ENCODE data around the gene SIX1.

SIX1 gene

DNA sequence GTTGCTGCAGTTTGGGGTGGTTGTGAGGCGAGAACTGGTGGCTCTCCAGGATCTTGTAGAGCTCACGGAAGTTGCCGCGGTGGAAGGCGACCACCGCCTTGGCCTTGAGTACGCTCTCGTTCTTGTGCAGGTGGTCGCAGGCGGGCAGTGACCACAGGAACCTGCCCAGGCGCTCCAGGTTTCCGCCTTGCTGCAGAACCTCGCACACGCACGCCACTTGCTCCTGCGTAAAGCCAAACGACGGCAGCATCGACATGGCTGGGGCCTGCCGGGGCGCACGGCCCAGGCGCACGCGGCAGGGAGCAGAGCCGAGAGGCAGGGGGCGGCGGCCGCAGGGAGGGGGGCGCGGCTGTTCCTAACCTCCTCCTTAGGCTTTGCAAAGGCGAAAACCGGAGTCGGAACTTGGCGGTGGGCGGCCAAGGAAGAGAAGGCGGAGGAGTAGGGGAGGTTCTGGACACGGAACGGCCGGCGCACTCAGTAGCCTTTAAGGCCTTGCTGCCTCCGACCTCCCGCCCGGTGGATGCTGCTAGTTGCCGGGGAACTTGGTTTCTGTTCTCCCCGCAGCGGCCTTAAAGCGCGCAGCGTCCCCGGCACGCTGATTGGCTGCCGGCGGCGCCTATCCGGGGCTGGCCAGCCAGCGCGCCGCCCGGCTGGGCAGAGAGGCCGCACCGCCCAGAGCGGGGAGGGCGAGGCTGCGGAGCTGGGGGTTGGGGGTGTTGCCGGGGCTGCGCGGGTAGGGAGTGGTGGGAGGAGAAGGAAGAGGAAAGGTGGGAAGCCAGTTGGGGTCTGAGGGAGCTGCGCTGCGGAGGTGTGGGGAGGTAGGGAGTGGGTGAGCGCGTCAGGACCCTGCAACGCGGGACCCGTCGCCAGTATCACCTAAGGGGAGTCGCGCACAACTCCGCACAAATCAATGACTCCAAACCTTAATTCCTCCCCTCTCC, at the start of gene SIX1:
Gene SIX1 (minus strand): TSS at position 544 of the 941 bp plus-strand sequence. CDS start 288 bp downstream, at position 256.
- peak; percentile 61 for TF ChIP-seq L3MBTL2 (conservative IDR thresholded peaks at IDR 0.05)
- no peak for TF ChIP-seq HDGF (IDR thresholded peaks at IDR 0.05; ENCODE audit: borderline replicate concordance)
- TF ChIP-seq, protein P1, sequence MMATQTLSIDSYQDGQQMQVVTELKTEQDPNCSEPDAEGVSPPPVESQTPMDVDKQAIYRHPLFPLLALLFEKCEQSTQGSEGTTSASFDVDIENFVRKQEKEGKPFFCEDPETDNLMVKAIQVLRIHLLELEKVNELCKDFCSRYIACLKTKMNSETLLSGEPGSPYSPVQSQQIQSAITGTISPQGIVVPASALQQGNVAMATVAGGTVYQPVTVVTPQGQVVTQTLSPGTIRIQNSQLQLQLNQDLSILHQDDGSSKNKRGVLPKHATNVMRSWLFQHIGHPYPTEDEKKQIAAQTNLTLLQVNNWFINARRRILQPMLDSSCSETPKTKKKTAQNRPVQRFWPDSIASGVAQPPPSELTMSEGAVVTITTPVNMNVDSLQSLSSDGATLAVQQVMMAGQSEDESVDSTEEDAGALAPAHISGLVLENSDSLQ (IDR thresholded peaks at IDR 0.05) = peak; percentile 96
- peak; percentile 11; the same call in 1 of the 2 replicates for TF ChIP-seq CTBP1 (IDR thresholded peaks at IDR 0.05; ENCODE audit: borderline replicate concordance)

GRCh38 chr14:60695327-60695726, 46.0 kb upstream of the SIX1 start:
- no peak for DNase-seq (ENCODE audit: extremely low spot score)
- TF ChIP-seq NFRKB (IDR thresholded peaks at IDR 0.05) (no peak), FOXM1 (IDR thresholded peaks at IDR 0.05; ENCODE audit: borderline replicate concordance) (no peak), ZNF384 (IDR thresholded peaks at IDR 0.05) (no peak), SUZ12 (IDR thresholded peaks at IDR 0.05) (no peak), LEF1 (IDR thresholded peaks at IDR 0.05; ENCODE audit: borderline replicate concordance) (no peak), SP1 (IDR thresholded peaks at IDR 0.05) (no peak), FOXK2 (IDR thresholded peaks at IDR 0.05) (no peak), ARNT (IDR thresholded peaks at IDR 0.05) (no peak), CTBP1 (IDR thresholded peaks at IDR 0.05; ENCODE audit: borderline replicate concordance) (no peak), TARDBP (IDR thresholded peaks at IDR 0.05) (no peak)
- POLR2A ChIA-PET = no interaction called here
- CTCF ChIA-PET = no interaction called here

More for the DNA sequence above, at the start of gene SIX1:
- POLR2A ChIA-PET = interaction anchor here (0.6 to 3.2 kb wide), 15 partner anchors 8 to 400 kb away, joined by 3 to 28 read pairs (median 5); partner anchors contain the start of genes PPM1A, SIX4, SLC38A6 and TRMT5
- DNase-seq (ENCODE audit: extremely low spot score) = peak; percentile 84
- CTCF ChIA-PET = interaction anchor here (0.6 to 0.9 kb wide), 4 partner anchors 13 to 380 kb away, joined by 3 to 4 read pairs (median 3); no protein-coding TSS in a partner anchor

DNA sequence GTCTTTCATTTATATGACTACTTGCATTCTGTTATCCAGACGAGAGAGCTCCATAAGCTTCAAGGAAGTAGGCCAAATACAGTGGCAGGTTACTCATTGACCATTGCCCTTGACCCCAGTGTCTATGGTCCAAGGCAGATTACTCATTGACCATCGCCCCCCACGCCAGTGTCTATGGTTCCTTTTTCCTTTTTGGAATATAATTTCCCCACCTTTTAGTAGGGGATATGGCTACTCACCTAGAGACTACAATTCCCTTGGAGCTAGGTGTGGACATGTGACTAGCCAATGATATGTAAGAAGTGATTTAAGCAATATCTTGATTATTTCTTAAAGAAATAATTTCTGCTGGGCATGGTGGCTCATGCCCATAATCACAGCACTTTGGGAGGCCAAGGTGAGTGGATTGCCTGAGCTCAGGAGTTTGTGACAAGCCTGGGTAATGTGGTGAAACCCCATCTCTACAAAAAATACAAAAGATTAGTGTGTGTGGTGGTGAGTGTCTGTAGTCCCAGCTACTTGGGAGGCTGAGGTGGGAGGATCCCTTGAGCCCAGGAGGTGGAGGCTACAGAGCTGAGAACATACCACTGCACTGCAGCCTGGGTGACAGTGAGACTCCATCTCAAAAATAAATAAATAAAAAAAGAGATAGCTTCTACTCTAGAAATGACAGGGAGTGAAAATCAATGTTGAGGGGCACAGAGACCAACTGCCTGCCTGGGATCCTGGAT, 42.3 kb upstream of the SIX1 start:
- DNase-seq (ENCODE audit: extremely low spot score) = no peak
- TF ChIP-seq TARDBP (IDR thresholded peaks at IDR 0.05) = no peak
- TF ChIP-seq FOXM1 (IDR thresholded peaks at IDR 0.05; ENCODE audit: borderline replicate concordance) = no peak
- no peak for TF ChIP-seq SUZ12 (IDR thresholded peaks at IDR 0.05)
- no peak for TF ChIP-seq ELF4 (IDR thresholded peaks at IDR 0.05)
- no peak for TF ChIP-seq FOXK2 (IDR thresholded peaks at IDR 0.05)
- no peak for TF ChIP-seq FOXA1 (IDR thresholded peaks at IDR 0.05)
- TF ChIP-seq, protein P1 (IDR thresholded peaks at IDR 0.05) = no peak
- TF ChIP-seq BHLHE40 (IDR thresholded peaks at IDR 0.05; ENCODE audit: borderline replicate concordance) = no peak
- TF ChIP-seq CTBP1 (IDR thresholded peaks at IDR 0.05; ENCODE audit: borderline replicate concordance) = no peak
- no peak for TF ChIP-seq NFRKB (IDR thresholded peaks at IDR 0.05)
- TF ChIP-seq LEF1 (IDR thresholded peaks at IDR 0.05; ENCODE audit: borderline replicate concordance) = no peak
- TF ChIP-seq ZNF384 (IDR thresholded peaks at IDR 0.05) = no peak
- POLR2A ChIA-PET = interaction anchor here (1.0 kb wide), 1 partner anchor 36 kb away, joined by 3 read pairs; no protein-coding TSS in a partner anchor
- CTCF ChIA-PET = interaction anchor here (1.0 kb wide), 1 partner anchor 35 kb away, joined by 3 read pairs; no protein-coding TSS in a partner anchor

DNA sequence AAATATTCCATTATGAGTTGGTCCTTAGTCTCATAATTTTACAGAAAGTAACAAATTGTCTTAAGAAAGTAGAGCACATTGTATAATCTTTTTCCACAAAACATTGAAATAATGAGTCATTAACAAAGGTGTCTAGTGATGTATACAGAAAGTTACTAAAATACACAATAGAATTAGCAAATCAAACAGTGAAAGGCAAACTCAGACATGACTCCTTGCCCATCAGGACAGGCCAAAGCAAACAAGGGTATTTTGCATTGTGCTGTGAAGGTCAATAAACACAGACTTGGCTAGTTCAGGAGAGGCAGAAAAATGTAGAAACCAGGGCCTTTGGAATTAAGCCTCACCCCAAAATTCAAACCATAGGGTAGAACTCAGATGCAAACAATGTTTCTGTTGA, 37.6 kb upstream of the SIX1 start:
- DNase-seq (ENCODE audit: extremely low spot score) = no peak
- no peak for TF ChIP-seq SP1 (IDR thresholded peaks at IDR 0.05)
- TF ChIP-seq CTBP1 (IDR thresholded peaks at IDR 0.05; ENCODE audit: borderline replicate concordance) = no peak
- no peak for TF ChIP-seq L3MBTL2 (conservative IDR thresholded peaks at IDR 0.05)
- TF ChIP-seq BHLHE40 (IDR thresholded peaks at IDR 0.05; ENCODE audit: borderline replicate concordance) = no peak
- TF ChIP-seq ARNT (IDR thresholded peaks at IDR 0.05) = no peak
- no peak for TF ChIP-seq NFRKB (IDR thresholded peaks at IDR 0.05)
- TF ChIP-seq FOXK2 (IDR thresholded peaks at IDR 0.05) = no peak
- POLR2A ChIA-PET = no interaction called here

GRCh38 chr14:60684203-60684602, 34.9 kb upstream of the SIX1 start:
- no peak for DNase-seq (ENCODE audit: extremely low spot score)
- POLR2A ChIA-PET = interaction anchor here (0.7 kb wide), 1 partner anchor 10 kb away, joined by 3 read pairs; no protein-coding TSS in a partner anchor
- TF ChIP-seq L3MBTL2 (conservative IDR thresholded peaks at IDR 0.05) (no peak), ELF4 (IDR thresholded peaks at IDR 0.05) (no peak), CTBP1 (IDR thresholded peaks at IDR 0.05; ENCODE audit: borderline replicate concordance) (no peak), ZNF384 (IDR thresholded peaks at IDR 0.05) (no peak), ARNT (IDR thresholded peaks at IDR 0.05) (no peak), SUZ12 (IDR thresholded peaks at IDR 0.05) (no peak), FOXM1 (IDR thresholded peaks at IDR 0.05; ENCODE audit: borderline replicate concordance) (no peak)
- TF ChIP-seq, protein P1 (IDR thresholded peaks at IDR 0.05) = no peak
- CTCF ChIA-PET = no interaction called here

More for the DNA sequence above, 37.6 kb upstream of the SIX1 start:
- CTCF ChIA-PET = no interaction called here

- DNase-seq (ENCODE audit: extremely low spot score) = no peak
- POLR2A ChIA-PET = no interaction called here
- TF ChIP-seq LEF1 (IDR thresholded peaks at IDR 0.05; ENCODE audit: borderline replicate concordance) (no peak), NFRKB (IDR thresholded peaks at IDR 0.05) (no peak), FOXA1 (IDR thresholded peaks at IDR 0.05) (no peak), ARNT (IDR thresholded peaks at IDR 0.05) (no peak), TARDBP (IDR thresholded peaks at IDR 0.05) (no peak), SP1 (IDR thresholded peaks at IDR 0.05) (no peak), BHLHE40 (IDR thresholded peaks at IDR 0.05; ENCODE audit: borderline replicate concordance) (no peak), FOXK2 (IDR thresholded peaks at IDR 0.05) (no peak), ZNF384 (IDR thresholded peaks at IDR 0.05) (no peak), SUZ12 (IDR thresholded peaks at IDR 0.05) (no peak), CTBP1 (IDR thresholded peaks at IDR 0.05; ENCODE audit: borderline replicate concordance) (no peak), ELF4 (IDR thresholded peaks at IDR 0.05) (no peak)
- TF ChIP-seq, protein P1 (IDR thresholded peaks at IDR 0.05) = no peak
- CTCF ChIA-PET = no interaction called here
Measured at GRCh38 chr14:60681271-60681670, 32.0 kb upstream of the SIX1 start.
